Retinal pigment epithelial cell (primary cell): ENCODE results near the gene SPTAN1.

Source experiments
- DNase-seq: peaks from one replicate; pipeline ENCODE4 v3.0.0-alpha.2; 2010; ENCODE audit warnings: low read depth
- H3K4me3 ChIP-seq: 2 replicates; pipeline ENCODE4 v1.5.1; 2011; ENCODE audit warnings: mild to moderate bottlenecking, low read length, control low read depth, moderate library complexity
- TF ChIP-seq, protein P1 (sequence below): conservative IDR thresholded peaks from 2 replicates; pipeline ENCODE4 v1.5.1; 2011; ENCODE audit warnings: low read depth, low read length, control low read depth, inconsistent platforms

The SPTAN1 gene

DNA sequence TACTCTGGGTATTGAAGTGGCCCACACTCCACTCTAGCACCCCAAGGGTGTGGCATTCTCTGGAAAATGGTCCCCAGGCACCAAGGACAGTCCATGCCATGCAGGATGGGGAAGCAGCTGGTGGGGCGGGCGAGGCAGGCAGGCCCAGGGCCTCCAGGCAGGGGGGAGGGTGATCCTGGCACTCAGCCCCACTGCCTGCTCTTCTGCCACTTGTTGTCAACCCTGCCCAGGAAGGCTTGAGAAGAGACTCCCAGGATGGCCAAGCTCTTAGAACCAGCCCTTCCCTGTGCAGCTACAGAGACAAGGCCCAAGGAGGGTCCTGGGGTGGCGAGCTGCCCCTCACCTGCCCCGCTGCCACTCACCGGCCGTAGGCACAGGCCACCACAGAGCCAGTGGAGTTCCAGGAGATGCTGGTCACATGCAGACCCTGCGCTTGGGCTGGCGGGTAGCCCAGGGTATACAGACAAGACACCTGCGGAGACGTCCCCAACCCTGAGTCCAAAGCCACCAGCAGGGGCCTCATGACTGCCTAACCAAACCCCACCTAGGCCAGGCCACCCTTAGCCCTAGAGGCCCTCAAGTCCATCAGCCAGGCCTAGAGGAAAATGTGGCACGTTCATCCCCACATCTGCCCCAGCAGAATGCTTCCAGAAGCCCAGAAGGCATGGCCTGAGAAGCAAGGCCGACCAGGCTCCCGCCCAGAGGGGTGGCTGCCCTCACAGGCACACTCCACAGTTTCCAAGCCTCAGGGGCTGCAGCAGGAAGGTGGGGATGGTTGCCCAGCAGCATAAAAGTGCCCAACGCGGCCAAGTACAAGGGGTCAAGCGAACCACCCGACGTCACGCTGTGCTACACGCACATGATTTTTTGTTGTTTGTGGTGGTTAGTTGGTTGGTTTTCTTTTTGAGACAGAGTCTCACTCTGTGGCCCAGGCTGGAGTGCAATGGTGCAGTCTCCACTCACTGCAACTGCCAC is 84.5 kb downstream of the SPTAN1 start:
- no peak for DNase-seq
- TF ChIP-seq, protein P1, sequence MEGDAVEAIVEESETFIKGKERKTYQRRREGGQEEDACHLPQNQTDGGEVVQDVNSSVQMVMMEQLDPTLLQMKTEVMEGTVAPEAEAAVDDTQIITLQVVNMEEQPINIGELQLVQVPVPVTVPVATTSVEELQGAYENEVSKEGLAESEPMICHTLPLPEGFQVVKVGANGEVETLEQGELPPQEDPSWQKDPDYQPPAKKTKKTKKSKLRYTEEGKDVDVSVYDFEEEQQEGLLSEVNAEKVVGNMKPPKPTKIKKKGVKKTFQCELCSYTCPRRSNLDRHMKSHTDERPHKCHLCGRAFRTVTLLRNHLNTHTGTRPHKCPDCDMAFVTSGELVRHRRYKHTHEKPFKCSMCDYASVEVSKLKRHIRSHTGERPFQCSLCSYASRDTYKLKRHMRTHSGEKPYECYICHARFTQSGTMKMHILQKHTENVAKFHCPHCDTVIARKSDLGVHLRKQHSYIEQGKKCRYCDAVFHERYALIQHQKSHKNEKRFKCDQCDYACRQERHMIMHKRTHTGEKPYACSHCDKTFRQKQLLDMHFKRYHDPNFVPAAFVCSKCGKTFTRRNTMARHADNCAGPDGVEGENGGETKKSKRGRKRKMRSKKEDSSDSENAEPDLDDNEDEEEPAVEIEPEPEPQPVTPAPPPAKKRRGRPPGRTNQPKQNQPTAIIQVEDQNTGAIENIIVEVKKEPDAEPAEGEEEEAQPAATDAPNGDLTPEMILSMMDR: no peak
- H3K4me3 ChIP-seq: no peak overlapping the region

- TF ChIP-seq, protein P1: no peak
- no peak for DNase-seq
Observed at GRCh38 chr9:128637656-128638055, 85.3 kb downstream of the SPTAN1 start.

DNA sequence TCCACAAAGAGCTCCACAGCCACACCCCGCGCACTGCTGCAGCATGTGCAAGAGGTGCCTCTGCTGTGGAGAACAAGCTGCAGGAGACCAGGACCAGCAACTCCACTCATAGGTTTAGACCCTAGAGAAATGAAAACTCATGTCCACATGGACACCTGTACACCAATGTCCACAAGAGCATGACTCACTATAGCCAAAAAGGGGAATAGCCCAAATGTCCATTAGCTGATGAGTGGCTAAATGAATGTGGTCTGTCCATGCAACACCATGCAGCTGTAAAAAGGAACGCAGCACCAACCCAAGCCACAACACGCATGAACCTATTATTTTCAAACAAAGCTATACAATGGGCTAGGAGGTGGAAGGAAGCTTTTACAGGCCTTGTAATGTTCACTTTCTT is 86.2 kb downstream of the SPTAN1 start:
- TF ChIP-seq, protein P1: no peak
- DNase-seq: no peak
- no peak overlapping the region for H3K4me3 ChIP-seq

More at GRCh38 chr9:128637656-128638055, 85.3 kb downstream of the SPTAN1 start:
- no peak overlapping the region for H3K4me3 ChIP-seq

- TF ChIP-seq, protein P1: no peak
- DNase-seq: no peak
- H3K4me3 ChIP-seq: no peak overlapping the region
Observed at GRCh38 chr9:128640603-128641002, 88.2 kb downstream of the SPTAN1 start.

- no peak overlapping the region for H3K4me3 ChIP-seq
- no peak for DNase-seq
- TF ChIP-seq, protein P1: no peak
Observed at GRCh38 chr9:128642675-128643245, 90.4 kb downstream of the SPTAN1 start.

DNA sequence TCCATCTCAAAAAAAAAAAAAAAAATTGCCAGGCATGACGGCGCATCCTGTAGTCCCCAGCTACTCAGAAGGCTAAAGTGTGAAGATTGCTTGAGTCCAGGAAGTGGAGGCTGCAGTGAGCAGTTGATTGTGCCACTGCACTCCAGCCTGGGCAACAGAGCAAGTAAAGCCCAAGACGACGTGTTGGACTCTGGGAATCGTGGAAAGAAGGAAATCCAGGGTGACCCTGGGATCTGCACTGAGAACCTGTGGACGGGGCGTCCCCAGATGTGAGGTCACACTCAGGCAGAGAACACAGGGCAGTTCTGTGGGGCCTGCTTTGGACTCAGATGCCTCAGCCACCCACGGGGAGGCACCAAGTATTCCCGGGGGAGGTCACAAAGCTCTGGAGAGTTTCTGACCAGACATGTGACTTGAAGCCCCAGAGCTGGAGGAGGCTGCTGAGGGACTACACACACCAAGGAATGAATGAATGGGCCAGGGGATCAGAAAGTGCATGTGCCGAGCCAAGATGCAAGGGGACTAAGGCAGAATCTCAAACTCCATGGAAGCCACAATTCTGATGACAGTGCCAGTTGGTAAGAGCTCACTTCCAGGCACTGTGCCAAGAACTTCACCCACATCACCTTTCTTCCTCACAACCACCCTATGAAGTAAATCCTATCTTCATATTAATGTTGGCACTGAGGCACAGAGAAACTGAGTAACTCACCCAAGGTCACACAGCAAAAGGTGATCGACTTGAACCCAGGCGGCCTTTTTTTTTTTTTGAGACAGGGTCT is 91.3 kb downstream of the SPTAN1 start:
- TF ChIP-seq, protein P1: no peak
- H3K4me3 ChIP-seq: no peak overlapping the region
- no peak for DNase-seq
